ENCODE data around the gene VGLL4.

DNA sequence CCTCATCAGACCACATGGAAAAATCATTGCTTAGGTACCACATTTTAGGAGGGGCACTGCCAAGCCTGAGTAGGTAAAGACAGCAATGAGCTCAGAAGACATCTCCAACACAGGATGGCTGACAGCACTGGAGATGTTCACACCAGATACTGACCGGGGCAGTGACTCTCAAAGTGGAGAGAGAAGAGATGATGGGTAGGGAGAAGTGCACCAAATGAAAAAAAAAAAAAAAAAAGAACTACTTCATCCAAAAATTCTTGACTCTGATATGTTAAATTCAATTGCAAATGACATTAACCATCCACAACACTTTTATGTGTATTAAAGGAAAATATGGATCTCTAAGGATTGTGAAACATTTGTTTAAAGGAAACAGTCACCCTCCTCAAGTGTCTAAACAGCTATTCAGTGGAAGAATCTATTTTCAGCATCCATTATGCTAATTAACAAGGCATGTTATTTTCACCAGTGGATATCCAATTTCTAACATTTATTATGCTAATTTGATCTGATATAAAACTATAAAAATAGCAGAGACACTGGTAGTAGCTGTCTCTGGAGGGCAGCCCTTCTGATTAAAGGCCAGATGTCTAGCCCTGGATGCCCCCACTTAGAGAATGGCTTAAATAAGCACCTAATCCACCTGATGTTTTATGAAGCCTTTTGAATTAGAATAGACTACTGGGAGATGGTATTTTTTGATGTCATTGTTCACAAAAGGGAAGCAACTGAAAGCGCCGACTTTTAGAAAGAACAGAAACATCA lies 48.2 kb upstream of the VGLL4 start:
- TF ChIP-seq SUZ12 (IDR thresholded peaks at IDR 0.05; ENCODE audit: extremely low read depth, insufficient read depth, insufficient read length) (no peak), YY1 (IDR thresholded peaks at IDR 0.05; ENCODE audit: insufficient read depth, insufficient read length) (no peak), ZNF274 (IDR thresholded peaks at IDR 0.05; ENCODE audit: low read depth, low read length) (no peak)
